OCI-LY7 (cell line): Measurements from ENCODE around the gene DUSP2.

ENCODE experiments used
- CTCF ChIP-seq: fragments of 200-600 bp; sonication (generic); conservative IDR thresholded peaks from 2 replicates; pipeline ENCODE4 v1.5.1; 2014; ENCODE audit warnings: mild to moderate bottlenecking, antibody characterized with exemption, low read length, moderate library complexity, mixed read lengths
- EZH2phosphoT487 ChIP-seq: fragments of 200-600 bp; sonication (generic); IDR thresholded peaks from 2 replicates; pipeline ENCODE4 v1.6.1; 2018; ENCODE audit warnings: low read depth, borderline replicate concordance, mild to moderate bottlenecking, mixed run types, antibody characterized with exemption, low read length, moderate library complexity, mixed read lengths

GRCh38 chr2:96135171-96135570 lies 10.1 kb downstream of the DUSP2 start:
- TF ChIP-seq CTCF (no peak), EZH2phosphoT487 (no peak)
